ENCODE measurements around the gene RAB44. TPM values are rescaled to one million over a fixed set of nuclear protein-coding genes. Genes with fewer than 3 reads are reported as not detected.

The RAB44 gene
- total RNA-seq, 2 experiments from 2014 or later, result not detected

GRCh38 chr6:36662827-36663256, 34.8 kb upstream of the RAB44 start:
- H3K4me3 Mint-ChIP-seq, result no peak overlapping the region
- peaks cover 19% of the 10 kb centered on the region for H3K4me1 Mint-ChIP-seq
- H3K36me3 Mint-ChIP-seq, result no peaks in the 10 kb centered on the region
- H3K9me3 Mint-ChIP-seq, result no peaks in the 10 kb centered on the region
- DNase-seq, result no peak
- no peak overlapping the region for H3K27ac Mint-ChIP-seq
- H3K27me3 Mint-ChIP-seq, result peaks cover 13% of the 10 kb centered on the region

- no peak overlapping the region for H3K4me3 Mint-ChIP-seq
- H3K4me1 Mint-ChIP-seq, result peaks cover 19% of the 10 kb centered on the region
- DNase-seq, result no peak
Measured at GRCh38 chr6:36663504-36664446, 33.9 kb upstream of the RAB44 start.

GRCh38 chr6:36665180-36665579, 32.4 kb upstream of the RAB44 start:
- peaks cover 19% of the 10 kb centered on the region for H3K4me1 Mint-ChIP-seq
- no peaks in the 10 kb centered on the region for H3K9me3 Mint-ChIP-seq
- DNase-seq, result no peak
- peaks cover 4% of the 10 kb centered on the region for H3K27me3 Mint-ChIP-seq
- H3K36me3 Mint-ChIP-seq, result no peaks in the 10 kb centered on the region
- no peak overlapping the region for H3K4me3 Mint-ChIP-seq
- no peak overlapping the region for H3K27ac Mint-ChIP-seq

More at GRCh38 chr6:36663504-36664446, 33.9 kb upstream of the RAB44 start:
- H3K36me3 Mint-ChIP-seq, result no peaks in the 10 kb centered on the region
- peaks cover 13% of the 10 kb centered on the region for H3K27me3 Mint-ChIP-seq
- H3K27ac Mint-ChIP-seq, result no peak overlapping the region
- no peaks in the 10 kb centered on the region for H3K9me3 Mint-ChIP-seq

DNA sequence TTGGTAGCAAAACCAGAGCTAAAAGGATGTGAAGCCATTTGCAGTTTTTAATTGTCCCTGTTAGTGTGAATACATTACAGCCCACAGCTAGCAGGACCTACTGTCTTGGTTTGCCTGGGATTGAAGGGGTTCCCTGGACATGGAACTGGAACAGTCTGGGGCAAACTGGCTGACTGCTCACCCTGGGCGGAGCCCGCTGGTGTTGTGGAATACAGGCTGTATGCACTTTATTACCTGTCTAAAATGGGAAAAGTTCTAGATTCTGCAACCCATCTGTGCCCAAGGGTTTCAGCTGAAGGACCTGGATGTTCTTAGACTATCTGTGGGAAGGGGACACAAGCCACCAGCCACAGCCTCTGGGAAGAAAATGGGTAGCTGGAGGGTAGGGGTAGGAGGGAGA, 31.3 kb upstream of the RAB44 start:
- Mint-ChIP-seq H3K4me3 (no peak overlapping the region), H3K4me1 (peaks cover 19% of the 10 kb centered on the region), H3K27me3 (no peaks in the 10 kb centered on the region), H3K36me3 (no peaks in the 10 kb centered on the region), H3K9me3 (no peaks in the 10 kb centered on the region), H3K27ac (no peak overlapping the region)
- no peak for DNase-seq

DNA sequence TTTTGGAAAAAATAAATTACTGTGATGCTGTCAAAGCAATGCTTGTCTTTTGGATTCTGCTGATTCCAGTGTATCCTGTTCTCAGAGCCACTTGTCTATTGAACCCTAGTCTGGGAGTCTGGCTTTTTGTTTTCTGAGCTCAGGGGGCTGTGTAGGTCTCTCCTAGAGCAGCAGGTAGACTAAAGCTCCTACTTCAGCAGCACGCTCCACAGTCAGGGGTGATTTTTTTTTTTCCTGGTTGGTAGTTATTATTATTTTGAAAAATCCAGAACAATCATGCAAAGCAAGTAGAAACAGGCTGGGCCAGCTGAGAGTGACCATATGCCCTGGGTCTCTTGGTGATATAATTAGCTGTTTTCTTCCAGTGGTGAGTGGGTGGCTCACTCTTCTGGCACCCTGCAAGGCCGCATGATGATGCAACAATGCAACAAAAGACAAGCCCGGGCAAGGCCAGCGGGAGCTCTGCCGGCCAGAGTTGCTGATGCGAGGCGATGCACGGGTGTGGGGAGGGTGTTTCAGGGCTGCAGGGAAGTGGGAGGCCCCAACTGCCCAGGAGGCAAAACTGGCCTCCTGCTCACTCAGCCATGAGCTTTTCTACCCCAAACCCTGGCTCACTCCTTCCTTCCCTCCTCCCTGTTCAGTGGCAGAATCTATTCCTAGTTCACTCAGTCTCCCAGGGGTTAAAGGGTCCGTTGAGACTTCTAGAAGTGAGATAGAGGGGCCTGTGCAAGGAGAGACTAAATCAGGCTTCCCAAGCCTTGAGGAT, 30.6 kb upstream of the RAB44 start:
- DNase-seq, result no peak
- Mint-ChIP-seq H3K27ac (no peak overlapping the region), H3K27me3 (no peaks in the 10 kb centered on the region), H3K9me3 (no peaks in the 10 kb centered on the region), H3K36me3 (no peaks in the 10 kb centered on the region), H3K4me3 (no peak overlapping the region), H3K4me1 (peaks cover 18% of the 10 kb centered on the region)

DNA sequence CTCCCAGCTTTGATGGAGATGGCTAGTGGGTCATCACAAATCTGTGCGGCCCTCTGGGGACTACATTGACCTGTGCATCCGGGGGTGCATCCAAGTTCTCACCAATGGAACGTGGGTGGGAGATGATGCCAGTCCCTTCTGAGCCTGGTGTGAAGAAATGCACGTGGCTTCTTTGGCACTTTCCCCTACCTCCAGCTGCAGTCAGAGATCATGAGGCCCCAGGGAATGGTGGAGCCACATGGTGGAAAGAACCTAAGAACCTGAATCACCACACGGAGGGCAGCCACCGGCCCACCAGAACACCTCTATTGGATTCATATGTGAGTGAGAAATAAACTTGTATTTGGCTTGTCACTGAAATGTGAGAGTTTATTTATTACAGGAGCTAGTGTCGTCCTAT, 29.0 kb upstream of the RAB44 start:
- H3K27me3 Mint-ChIP-seq, result no peaks in the 10 kb centered on the region
- no peaks in the 10 kb centered on the region for H3K9me3 Mint-ChIP-seq
- H3K36me3 Mint-ChIP-seq, result no peaks in the 10 kb centered on the region

DNA sequence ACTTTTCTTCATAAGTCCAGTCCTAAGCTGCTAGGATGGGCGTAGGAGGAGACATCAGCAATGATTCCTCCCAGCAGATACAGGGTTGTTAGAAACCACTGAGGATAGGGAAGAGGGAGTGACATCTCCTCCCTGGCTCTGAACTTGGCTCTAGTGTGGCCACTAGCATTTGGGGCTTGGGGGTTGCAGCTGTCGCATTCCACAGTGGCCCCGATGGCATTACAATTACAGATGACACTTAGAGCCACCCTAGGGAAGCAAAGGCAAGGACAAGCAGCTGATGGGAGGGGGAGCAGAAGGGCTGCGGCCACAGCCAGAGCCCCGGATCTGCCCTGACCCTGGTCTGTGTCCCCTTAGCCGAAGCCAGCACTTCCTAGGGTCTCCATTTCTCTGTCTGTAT, 28.6 kb upstream of the RAB44 start:
- H3K9me3 Mint-ChIP-seq, result no peaks in the 10 kb centered on the region
- no peak for DNase-seq
- H3K27ac Mint-ChIP-seq, result no peak overlapping the region
- no peak overlapping the region for H3K4me3 Mint-ChIP-seq
- no peaks in the 10 kb centered on the region for H3K27me3 Mint-ChIP-seq
- peaks cover 2% of the 10 kb centered on the region for H3K4me1 Mint-ChIP-seq
- H3K36me3 Mint-ChIP-seq, result no peaks in the 10 kb centered on the region

More for the DNA sequence above, 29.0 kb upstream of the RAB44 start:
- Mint-ChIP-seq H3K4me3 (no peak overlapping the region), H3K4me1 (peaks cover 4% of the 10 kb centered on the region), H3K27ac (no peak overlapping the region)
- no peak for DNase-seq

GRCh38 chr6:36670271-36670670, 27.4 kb upstream of the RAB44 start:
- H3K4me3 Mint-ChIP-seq, result no peak overlapping the region
- no peak overlapping the region for H3K27ac Mint-ChIP-seq
- H3K4me1 Mint-ChIP-seq, result no peaks in the 10 kb centered on the region
- DNase-seq, result no peak
- H3K36me3 Mint-ChIP-seq, result no peaks in the 10 kb centered on the region
- H3K27me3 Mint-ChIP-seq, result no peaks in the 10 kb centered on the region
- no peaks in the 10 kb centered on the region for H3K9me3 Mint-ChIP-seq

DNA sequence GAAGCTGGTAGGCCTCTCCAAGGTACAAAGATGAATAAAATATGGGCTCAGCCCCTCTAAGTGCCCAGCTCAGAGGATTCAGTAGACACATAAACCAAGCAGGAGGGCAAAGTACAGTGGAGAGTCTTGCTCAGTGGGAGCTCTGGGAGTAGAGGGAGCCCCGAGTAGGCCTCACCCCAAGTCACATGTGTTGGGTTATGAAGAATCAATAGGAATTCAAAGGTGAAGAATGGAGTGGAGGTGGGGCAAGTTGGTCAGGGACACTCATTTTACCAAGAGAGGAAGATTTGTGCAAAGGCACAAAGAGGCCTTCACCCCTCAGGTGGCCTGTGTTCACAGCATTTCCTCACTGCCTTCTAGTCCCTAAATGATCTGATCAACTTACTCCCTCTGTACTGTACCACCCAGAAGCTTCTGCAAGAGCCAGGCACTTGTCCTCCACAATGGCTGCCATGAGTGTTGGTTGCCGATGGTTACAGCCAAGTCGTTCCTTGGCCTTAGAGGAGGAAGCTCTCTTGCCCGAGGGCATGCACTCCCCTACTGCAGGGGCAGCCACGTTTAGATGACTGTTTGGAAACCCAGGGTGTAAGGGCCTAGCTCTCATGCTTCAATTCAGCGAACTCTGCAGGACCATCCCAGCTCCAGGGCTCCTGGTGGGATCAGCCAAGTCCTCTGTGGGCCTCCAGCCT, 25.8 kb upstream of the RAB44 start:
- H3K27ac Mint-ChIP-seq, result no peak overlapping the region
- H3K36me3 Mint-ChIP-seq, result no peaks in the 10 kb centered on the region
- H3K9me3 Mint-ChIP-seq, result no peaks in the 10 kb centered on the region
- peaks cover 1% of the 10 kb centered on the region for H3K27me3 Mint-ChIP-seq
- H3K4me3 Mint-ChIP-seq, result no peak overlapping the region
- H3K4me1 Mint-ChIP-seq, result peaks cover 9% of the 10 kb centered on the region
- no peak for DNase-seq

GRCh38 chr6:36673882-36674281, 23.7 kb upstream of the RAB44 start:
- DNase-seq, result no peak
- peaks cover 2% of the 10 kb centered on the region for H3K36me3 Mint-ChIP-seq
- H3K27ac Mint-ChIP-seq, result no peak overlapping the region
- H3K4me3 Mint-ChIP-seq, result no peak overlapping the region
- peaks cover 28% of the 10 kb centered on the region for H3K4me1 Mint-ChIP-seq
- H3K9me3 Mint-ChIP-seq, result no peaks in the 10 kb centered on the region
- H3K27me3 Mint-ChIP-seq, result peaks cover 11% of the 10 kb centered on the region

GRCh38 chr6:36674942-36675341, 22.7 kb upstream of the RAB44 start:
- H3K4me1 Mint-ChIP-seq, result peaks cover 28% of the 10 kb centered on the region
- H3K27ac Mint-ChIP-seq, result no peak overlapping the region
- peaks cover 11% of the 10 kb centered on the region for H3K27me3 Mint-ChIP-seq
- peaks cover 2% of the 10 kb centered on the region for H3K36me3 Mint-ChIP-seq
- no peak for DNase-seq
- no peak overlapping the region for H3K4me3 Mint-ChIP-seq
- H3K9me3 Mint-ChIP-seq, result no peaks in the 10 kb centered on the region

DNA sequence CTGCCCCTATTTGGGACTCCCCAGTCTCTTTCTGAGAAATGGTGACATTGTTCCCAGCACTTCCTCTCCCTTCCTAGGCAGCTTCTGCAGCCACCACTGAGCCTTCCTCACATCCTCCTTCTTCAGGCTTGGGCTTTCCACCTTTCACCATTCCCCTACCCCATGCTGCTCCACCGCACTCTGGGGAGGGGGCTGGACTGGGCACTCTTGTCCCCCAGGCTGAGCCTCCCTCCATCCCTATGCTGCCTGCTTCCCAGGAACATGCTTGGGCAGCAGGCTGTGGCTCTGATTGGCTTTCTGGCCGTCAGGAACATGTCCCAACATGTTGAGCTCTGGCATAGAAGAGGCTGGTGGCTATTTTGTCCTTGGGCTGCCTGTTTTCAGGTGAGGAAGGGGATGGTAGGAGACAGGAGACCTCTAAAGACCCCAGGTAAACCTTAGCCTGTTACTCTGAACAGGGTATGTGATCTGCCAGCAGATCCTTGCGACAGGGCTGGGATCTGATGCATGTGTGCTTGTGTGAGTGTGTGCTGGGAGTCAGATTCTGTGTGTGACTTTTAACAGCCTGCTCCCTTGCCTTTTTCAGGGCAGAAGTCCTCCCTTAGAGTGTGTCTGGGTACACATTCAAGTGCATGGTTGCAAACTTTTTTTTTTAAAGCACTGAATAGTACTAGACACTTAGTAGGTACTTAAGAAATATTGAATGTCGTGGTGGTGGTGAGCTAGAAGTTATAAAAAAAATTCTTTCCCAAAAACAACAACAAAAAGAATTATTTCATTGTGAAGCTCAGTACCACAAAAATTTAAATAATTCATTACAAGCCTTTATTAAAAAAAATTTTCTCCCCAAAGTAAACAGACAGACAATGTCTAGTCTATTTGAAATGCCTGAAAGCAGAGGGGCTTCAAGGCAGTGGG, 21.2 kb upstream of the RAB44 start:
- peaks cover 39% of the 10 kb centered on the region for H3K4me1 Mint-ChIP-seq
- no peak for DNase-seq
- H3K27me3 Mint-ChIP-seq, result peaks cover 11% of the 10 kb centered on the region
- peak overlapping the region; percentile 4 for H3K27ac Mint-ChIP-seq
- H3K4me3 Mint-ChIP-seq, result peak overlapping the region; percentile 40
- no peaks in the 10 kb centered on the region for H3K9me3 Mint-ChIP-seq
- peaks cover 3% of the 10 kb centered on the region for H3K36me3 Mint-ChIP-seq

GRCh38 chr6:36677059-36677749, 20.4 kb upstream of the RAB44 start:
- Mint-ChIP-seq H3K36me3 (peaks cover 3% of the 10 kb centered on the region), H3K4me3 (peak overlapping the region; percentile 32), H3K27me3 (peaks cover 11% of the 10 kb centered on the region), H3K27ac (no peak overlapping the region), H3K9me3 (no peaks in the 10 kb centered on the region), H3K4me1 (peaks cover 39% of the 10 kb centered on the region)
- DNase-seq, result no peak

Measured in activated naive CD8-positive, alpha-beta T cell treated with anti-CD3 and anti-CD28 coated beads for 36 hours (primary cell).